Left colon (tissue), 2 donors: ENCODE measurements around the gene KRTAP16-1. TPM values are rescaled to one million over a fixed set of nuclear protein-coding genes. Genes with fewer than 3 reads are reported as not detected.
A peak's percentile ranks its signal among the peaks of the same experiment; 100 is the strongest.
"Not testable (repeated sequence)": the region's sequence is repeated elsewhere in the genome, so short reads cannot be mapped to it uniquely, and the experiment has no call there.

Experiments used
- ATAC-seq: fragments of 200-7000 bp; cut with Tn5 transposase; one replicate; pipeline ENCODE4 v1.9.1; 2020; ENCODE audit warnings: mild to moderate bottlenecking, moderate library complexity
- DNase-seq, 2 donors: peaks; one replicate each; pipeline ENCODE4 v3.0.0-alpha.2; 2020
- intact Hi-C, 2 donors: fragments of 100-400 bp; cut with DNase I in 1 of 2; cut with micrococcal nuclease in 1 of 2; formaldehyde crosslinking; loops; one replicate each; pipeline versions ENCODE4 v1.11.2 to v1.14.0; 2022; cut with DNase I, micrococcal nuclease
- total RNA-seq, 2 donors: library from RNA; stranded (reverse); fragmentation: NEBNext Ultra II Directional; extraction: Animal tissue kit (Norgen Biotek cat#: 25700); gene quantifications; one replicate each; pipeline ENCODE4 v1.2.1, GENCODE V29; 2021
- donor health status: DM: no; HTN: no; CAD: no.
- donor health status: DM: yes; HTN: yes; CAD: no.

Gene KRTAP16-1
- total RNA-seq, 2 donors from 2014 or later: not detected

GRCh38 chr17:41311111-41311510 lies 2.0 kb upstream of the KRTAP16-1 start:
- DNase-seq (no peak), ATAC-seq (no peak)
- intact Hi-C loops: no loop called here

DNA sequence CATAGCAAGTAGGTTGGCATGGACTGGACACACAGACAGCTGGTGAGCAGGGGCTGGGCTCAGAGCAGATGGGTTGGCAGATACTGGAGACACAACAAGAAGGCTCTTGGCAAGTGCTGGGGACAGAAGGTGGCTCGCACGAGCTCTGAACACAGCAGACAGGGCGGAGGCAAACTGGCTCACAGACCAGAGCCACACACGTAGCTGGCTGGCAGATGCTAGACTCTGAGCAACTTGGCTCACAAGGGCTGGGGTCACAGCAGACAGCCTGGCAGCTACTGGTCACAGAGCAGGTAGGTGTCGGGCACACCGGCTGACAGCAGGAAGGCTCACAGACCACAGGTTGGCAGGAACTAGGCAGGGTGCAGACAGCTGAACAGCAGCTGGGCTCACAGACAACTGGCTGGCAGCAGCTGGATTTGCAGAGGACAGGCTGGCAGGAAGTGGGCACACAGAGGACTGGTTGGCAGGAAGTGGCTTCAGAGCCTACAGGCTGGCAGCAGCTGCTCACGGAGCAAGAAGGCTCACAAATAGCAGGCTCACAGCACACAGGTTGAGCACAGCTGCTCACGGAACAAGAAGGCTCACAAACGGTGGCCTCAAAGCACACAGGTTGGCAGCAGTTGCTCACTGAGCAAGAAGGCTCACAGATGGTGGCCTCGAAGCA lies 725 bp downstream of the KRTAP16-1 start:
- ATAC-seq: peak; percentile 55
- intact Hi-C loops: no loop called here
- peak; percentile 48 to 53 for DNase-seq

- intact Hi-C loops: no loop called here
- no peak for ATAC-seq
These were observed 1.5 kb downstream of the KRTAP16-1 start for GRCh38 chr17:41307647-41308046.

DNA sequence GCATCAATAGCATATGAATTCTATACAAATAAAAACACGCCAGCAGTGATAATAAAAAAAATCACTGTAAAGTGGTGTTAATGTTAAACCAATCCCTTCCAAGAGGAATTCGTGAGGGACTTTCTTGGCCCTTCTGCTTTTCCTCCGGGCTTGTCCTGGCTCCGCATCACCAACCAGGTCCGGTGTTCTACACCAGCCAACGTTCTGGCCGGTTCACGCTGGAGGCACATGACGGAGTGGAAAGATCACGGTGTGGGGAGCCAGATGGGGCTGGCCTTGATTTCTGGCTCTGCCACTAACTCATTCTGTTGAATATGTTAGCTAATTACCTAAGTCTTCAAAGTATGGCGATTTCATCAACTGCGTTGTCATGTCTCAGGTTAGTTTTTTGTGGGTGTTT lies 5.0 kb downstream of the KRTAP16-1 start:
- ATAC-seq (no peak), DNase-seq (no peak)
- intact Hi-C loops: no loop called here

More at GRCh38 chr17:41307647-41308046, 1.5 kb downstream of the KRTAP16-1 start:
- DNase-seq: no peak

DNA sequence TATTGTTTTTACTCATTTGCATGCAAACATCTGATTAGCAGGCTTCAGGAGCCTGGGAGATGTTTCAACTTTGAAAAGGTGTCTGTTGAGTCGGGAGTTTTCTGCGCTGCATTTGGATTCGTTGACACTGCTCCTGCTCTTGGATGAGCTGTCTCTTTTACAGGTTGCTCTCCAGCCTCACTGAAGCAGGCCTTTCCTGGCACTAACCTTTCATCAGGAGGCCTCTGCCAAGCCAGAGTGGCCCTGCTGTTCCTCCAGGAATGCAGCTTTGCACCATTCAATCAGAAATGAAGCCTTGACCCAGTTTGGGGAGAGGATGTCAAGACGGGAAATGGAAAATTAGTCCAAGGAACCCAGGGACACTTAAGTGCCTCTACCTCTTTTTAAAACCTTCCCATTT lies 6.1 kb downstream of the KRTAP16-1 start:
- DNase-seq (no peak), ATAC-seq (no peak)
- intact Hi-C loops: no loop called here

DNA sequence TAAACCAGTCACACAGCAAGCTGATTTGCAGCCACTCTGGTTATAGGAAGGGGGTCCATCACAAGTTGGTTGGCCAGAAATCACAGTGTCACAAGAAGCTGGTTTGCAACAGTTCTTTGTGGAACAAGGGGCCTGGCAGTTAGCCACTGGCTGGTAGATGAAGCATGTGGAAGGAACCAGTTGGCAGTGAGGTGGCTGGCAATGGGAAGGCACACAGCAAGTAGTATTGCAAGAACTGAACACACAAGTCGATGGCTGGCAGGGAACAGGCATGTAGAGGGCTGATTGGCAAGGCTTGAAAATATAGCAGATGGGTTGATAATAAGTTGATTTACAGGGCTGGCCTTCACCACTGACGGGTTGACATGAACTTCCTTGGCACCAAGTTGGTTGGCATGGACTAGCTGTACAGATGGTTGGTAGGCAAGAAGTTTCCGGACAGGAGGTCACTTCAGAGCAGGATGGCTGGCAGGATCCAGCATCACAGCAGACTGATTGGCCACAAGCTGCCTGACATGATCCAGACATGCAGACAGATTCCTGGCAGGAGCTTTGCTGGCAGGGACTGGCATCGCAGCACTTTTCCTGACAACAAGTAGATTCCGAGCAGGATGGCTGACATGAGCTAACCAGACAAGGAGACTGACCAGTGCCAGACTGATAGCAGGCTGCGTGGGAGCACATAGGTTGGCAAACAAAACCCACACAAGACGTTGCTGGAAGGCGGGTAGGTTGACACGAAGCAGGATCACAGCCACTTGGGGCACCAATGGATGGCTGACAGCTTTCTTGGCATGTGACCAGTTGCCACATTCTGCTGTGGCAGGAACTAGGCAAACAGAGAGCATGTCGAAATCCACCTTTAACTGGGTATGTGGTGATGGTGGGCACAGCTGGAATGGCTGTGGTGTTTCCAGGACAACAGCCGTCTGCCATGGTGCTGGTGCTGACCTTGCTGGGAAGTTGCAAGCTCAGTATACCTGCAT lies 6.9 kb downstream of the KRTAP16-1 start, which contains the start of gene KRTAP29-1:
Gene KRTAP29-1, minus strand, starts transcription at position 936 of the 986 bp plus-strand sequence. Its CDS starts 0 bp downstream, at position 936.
- intact Hi-C loops: no loop called here
- no peak for ATAC-seq
- no peak for DNase-seq

GRCh38 chr17:41301204-41301790 lies 7.8 kb downstream of the KRTAP16-1 start:
- no peak for DNase-seq
- no peak for ATAC-seq
- intact Hi-C loops: no loop called here

DNA sequence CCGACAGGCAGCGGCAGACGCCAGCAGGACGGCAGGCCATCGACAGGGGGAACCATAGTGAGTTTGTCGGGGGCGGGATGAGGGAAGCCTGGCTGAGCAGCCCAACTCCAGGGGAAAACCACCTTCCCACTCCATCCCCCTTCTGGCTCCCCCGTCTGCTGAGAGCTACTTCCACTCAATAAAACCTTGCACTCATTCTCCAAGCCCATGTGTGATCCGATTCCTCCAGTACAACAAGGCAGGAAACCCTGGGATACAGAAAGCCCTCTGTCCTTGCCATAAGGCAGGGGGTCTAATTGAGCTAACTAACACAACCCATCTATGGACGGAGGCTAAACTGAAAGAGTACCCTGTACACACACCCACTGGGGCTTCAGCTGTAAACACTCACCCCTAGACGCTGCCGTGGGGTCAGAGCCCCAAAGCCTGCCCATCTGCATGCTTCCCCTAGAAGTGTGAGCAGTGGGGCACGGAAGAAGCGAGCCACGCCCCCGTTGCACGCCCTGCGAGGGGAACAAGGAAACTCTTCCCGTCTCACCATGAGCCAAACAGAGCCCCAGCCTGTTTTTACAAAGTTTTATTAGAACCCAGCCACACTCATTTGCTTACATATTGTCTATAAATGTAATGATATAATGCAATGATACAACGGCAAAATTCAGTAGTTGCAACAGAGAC lies 10.5 kb downstream of the KRTAP16-1 start:
- DNase-seq (no peak), ATAC-seq (no peak)
- intact Hi-C loops: no loop called here

- intact Hi-C loops: no loop called here
- ATAC-seq (no peak), DNase-seq (no peak)
These were observed 12.3 kb downstream of the KRTAP16-1 start for GRCh38 chr17:41296846-41297245.

DNA sequence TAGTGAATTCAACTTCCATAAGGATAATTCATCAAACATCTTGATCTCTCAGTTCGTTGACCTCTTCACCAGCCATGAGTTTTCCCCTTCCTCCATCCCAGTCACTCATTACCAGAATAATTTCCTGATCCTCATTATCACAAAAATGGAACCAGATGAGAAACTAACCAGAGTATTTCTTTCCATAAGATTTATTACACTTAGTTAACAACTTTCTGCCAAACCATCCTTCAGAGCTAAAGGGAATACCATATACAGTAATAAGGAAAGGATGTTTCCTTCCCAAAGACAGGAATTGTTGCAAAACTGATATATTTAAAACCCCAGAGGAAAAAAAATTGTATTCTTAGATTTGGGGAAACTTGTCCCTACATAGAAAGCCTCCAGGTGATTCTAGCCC lies 15.1 kb downstream of the KRTAP16-1 start:
- ATAC-seq (no peak), DNase-seq (no peak)
- intact Hi-C loops: no loop called here

- intact Hi-C loops: no loop called here
- DNase-seq (no peak), ATAC-seq (no peak)
These were observed 22.1 kb downstream of the KRTAP16-1 start for GRCh38 chr17:41287050-41287449.

GRCh38 chr17:41284546-41284945 lies 24.6 kb downstream of the KRTAP16-1 start:
- DNase-seq (no peak), ATAC-seq (no peak)
- intact Hi-C loops: no loop called here

GRCh38 chr17:41284043-41284442 lies 25.1 kb downstream of the KRTAP16-1 start:
- ATAC-seq: no peak
- intact Hi-C loops: no loop called here
- DNase-seq: no peak

DNA sequence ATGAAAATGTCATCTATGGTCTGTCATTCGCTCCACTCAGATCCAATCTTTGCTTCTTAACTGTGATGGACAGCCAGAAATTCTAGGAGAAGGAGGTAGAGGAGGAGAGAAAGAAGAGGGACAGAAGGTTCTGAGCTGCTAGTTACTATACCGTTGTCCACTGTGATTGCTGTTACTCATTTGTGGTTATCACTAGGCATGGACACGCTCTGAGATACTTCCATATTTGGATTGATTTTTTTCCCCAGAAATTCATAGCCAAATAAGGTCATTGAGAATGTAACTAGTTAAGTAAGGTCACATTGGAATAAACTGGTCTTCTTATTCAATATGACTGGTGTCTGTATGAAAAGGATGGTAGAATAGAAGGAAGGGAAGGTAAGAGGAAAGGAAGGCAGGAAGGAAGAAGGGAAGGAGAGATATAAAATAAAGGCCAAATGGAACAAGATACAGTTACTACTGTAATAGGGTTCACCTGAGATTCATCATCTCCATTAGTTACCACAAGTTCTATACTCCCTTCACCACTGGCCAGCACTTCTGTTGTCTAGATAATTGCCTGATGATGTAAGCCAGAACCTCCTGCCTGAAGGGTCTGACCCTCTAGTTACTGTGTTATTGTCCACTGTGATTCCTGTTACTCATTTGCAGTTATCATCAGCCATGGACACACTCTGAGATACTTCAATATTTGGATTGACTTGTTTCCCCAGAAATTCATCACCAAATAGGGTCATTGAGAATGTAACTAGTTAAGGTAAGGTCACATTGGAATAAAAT lies 30.7 kb downstream of the KRTAP16-1 start:
- no peak for ATAC-seq
- intact Hi-C loops: no loop called here
- DNase-seq: no peak

DNA sequence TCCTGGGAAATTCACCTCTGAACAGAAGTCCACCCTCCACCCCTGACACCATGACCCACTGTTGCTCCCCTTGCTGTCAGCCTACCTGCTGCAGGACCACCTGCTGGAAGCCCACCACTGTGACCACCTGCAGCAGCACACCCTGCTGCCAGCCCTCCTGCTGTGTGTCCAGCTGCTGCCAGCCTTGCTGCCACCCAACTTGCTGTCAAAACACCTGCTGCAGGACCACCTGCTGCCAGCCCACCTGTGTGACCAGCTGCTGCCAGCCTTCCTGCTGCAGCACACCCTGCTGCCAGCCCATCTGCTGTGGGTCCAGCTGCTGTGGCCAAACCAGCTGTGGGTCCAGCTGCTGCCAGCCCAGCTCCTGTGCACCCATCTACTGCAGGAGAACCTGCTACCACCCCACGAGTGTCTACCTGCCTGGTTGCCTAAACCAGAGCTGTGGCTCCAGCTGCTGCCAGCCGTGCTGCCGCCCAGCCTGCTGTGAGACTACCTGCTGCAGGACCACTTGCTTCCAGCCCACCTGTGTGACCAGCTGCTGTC lies 33.4 kb downstream of the KRTAP16-1 start, which contains the start of gene KRTAP9-7:
Gene KRTAP9-7, plus strand, starts transcription at position 51 of the 543 bp plus-strand sequence. Its CDS starts 0 bp downstream, at position 51.
- intact Hi-C loops, DNase-seq, ATAC-seq: not testable (repeated sequence)

DNA sequence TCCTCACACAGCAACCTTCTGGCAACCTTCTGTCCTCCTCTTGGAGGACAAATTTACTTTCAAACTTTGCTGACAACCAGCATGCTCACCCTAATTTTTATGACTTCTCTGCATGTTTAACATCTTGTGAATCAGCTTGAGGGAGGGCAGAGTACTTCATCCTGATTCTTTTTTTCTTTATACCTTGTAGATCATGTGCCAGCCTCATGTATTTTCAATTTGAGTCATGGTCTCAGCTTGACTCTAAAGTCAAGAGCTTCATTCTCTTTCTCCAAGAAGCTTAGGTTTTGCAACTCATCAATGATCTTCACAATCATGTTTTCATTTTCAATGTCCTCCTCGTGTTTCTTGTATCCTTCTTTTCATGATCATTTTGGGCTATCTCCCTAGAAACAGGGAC lies 37.3 kb downstream of the KRTAP16-1 start:
- intact Hi-C loops: no loop called here
- no peak for ATAC-seq
- DNase-seq: no peak

- intact Hi-C loops, DNase-seq, ATAC-seq: not testable (repeated sequence)
These were observed 37.8 kb downstream of the KRTAP16-1 start for GRCh38 chr17:41271323-41271722.

- no peak for ATAC-seq
- DNase-seq: no peak
- intact Hi-C loops: no loop called here
These were observed 41.4 kb downstream of the KRTAP16-1 start for GRCh38 chr17:41267711-41268110.
